HG03354 (cell line): ENCODE data around the gene IVNS1ABP.

Source experiments
- ATAC-seq: cut with Tn5 transposase; IDR thresholded peaks from one replicate; pipeline ENCODE4 v1.9.1; 2021; ENCODE audit warnings: mild to moderate bottlenecking; ENCODE audit not compliant: unreplicated experiment, poor library complexity, severe bottlenecking

Gene IVNS1ABP

DNA sequence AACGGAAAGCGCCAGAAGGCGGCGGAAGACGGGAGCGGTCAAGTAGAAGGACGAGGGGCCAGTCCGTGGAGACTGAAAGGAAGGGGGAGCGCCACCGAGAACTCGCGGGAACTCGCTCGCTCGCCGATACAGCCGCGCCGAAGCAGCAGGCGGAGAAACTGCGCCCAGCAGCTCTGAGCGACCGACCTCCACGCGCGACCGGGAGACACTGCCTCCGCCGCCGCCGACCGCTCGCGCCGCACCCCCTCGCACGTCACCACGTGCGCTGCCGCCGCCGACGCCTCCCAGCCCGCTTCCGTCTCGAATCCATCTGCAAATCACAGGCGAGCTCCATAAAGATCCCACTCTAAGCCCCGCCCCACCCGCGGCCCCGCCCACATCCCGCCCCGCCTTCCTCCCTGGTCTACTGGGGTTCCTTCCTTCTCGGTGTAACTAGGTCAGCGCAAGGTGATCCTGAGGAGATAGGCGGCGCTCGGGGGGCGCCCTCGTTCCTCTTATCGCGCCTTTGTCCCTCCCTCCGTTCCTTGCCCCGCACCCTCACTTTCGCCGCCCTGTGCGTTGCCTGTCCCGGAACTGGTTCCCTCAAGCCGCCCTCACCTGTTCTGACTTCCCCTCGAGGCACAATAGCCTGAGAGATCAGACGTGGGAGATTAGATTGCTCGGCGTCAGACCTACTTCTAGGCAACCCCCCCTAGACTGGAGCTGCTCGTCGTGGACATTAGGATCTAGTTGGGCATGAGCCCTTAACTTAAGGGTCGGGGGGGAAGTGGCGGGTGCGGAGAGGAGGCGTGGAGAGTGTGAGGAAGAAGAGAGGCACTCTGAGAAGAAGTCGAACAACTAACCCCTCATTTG is at the start of gene IVNS1ABP:
Gene IVNS1ABP (minus strand): TSS at position 210 of the 852 bp plus-strand sequence. CDS start 7,750 bp downstream, outside the sequence.
- peak; percentile 71 for ATAC-seq

DNA sequence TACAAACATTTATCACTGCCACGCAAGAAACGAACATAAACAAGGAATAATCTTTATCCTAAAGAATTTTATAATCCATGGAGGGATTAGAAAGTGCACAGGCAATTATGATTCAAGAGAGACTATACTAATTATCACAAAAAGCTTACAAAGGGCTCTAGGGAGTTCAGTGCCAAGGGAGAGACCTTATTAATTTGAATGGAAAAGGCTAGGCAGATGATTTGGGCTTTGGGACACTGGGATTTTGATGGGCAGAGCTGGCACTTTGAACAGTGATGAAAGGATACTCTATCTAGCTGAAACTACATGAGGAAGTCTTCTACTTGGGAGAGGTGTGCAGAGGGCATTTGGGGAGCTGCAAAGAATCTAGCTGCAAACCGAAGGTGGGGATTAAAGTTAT is 48.9 kb upstream of the IVNS1ABP start:
- ATAC-seq: no peak

DNA sequence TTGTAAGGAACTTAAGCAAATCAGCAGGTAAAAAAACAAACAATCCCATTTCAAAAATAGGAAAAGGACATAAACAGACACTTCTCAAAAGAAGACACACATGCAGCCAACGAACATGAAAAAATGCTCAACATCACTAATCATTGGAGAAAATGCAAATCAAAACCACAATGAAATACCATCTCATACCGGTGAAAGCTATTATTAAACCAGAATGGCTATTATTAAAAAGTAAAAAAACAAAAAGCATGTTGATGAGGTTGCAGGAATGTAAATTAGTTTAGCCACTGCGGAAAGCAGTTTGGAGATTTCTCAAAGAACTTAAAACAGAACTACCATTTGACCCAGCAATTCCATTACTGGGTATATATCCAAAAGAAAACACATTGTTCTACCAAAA is 47.5 kb upstream of the IVNS1ABP start:
- peak; percentile 71 for ATAC-seq

DNA sequence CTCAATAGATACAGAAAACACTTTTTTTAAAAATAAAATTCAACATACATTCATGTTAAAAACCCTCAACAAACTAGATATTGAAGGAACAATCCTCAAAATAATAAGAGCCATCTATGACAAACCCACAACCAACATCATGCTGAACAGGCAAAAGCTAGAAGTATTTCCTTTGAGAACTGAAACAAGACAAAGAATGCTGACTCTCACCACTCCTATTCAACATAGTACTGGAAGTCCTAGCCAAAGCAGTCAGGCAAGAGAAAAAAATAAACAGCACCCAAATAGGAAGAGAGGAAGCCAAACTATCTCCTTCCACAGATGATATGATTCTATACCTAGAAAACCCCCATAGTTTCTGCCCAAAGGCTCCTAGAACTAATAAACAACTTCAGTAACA is 46.2 kb upstream of the IVNS1ABP start:
- ATAC-seq: no peak

DNA sequence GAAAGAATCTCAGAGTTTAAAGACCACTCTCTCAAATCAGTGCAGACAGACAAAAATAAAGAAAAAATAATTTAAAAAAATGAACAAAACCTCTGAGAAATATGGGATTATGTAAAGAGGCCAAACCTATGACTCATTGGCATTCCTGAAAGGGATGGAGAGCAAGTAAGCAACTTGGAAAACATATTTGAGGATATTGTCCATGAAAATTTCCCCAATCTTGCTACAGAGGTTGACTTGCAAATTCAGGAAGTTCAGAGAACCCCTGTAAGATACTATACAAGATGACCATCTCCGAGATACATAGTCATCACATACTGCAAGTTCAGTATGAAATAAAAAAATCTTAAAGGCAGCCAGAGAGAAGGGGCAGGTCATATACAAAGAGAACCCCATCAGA is 43.7 kb upstream of the IVNS1ABP start:
- no peak for ATAC-seq

DNA sequence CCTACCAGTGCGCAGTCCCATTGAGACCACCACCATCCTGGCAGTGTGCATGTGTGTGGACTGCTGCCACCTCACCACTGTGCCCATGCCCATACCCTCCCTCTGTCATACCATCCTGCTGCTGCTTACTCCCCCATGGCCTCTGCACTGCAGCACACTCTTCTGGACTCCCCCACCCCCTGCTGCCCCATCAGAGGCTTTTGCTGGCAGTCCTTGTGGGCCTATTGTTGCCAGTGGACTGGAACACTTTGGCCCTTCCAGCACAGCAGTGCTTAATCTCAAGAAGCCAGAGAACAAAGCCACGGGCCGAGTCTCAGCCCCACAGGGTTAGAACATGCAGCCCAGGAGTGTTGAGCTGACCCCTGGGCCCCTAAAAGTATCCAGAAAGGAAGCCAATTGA is 41.9 kb upstream of the IVNS1ABP start:
- no peak for ATAC-seq

DNA sequence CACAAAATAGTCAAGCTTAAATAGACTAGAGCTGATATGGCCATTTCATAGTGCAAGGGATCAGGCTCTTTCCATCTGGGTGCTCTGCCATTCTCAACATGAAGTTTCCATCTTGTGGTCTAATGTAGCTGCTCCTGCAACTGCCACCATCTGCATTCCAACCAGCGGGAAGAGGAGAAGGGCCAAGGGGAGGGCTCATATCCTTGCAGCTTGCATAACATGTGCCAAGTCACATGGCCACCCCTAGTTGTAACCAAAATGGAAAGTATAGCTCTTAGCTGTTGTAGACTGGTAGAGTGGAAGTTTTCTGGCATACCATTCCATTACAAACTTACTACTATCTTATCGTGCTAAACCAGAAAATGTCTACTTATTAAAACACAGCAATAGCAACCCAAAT is 38.9 kb upstream of the IVNS1ABP start:
- ATAC-seq: no peak

DNA sequence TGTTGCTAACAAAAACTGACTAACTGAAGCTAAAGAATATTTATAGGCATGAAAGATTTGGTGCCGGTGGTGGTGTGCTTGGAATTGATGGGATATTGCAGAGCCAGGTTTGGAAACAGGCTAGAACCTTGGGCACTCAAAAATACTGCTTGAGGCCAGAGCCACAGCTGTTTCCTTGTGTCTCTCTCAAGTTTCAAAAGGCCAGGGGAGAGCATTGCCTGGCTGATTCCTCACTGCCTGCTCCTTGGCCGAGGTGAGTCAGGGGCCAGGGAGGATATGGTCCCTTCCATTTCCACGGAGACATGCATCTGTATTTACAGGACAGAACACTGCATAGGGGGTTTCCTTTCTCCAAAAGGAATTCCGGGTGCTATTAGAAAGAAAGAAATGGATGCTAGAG is 36.1 kb upstream of the IVNS1ABP start:
- no peak for ATAC-seq

DNA sequence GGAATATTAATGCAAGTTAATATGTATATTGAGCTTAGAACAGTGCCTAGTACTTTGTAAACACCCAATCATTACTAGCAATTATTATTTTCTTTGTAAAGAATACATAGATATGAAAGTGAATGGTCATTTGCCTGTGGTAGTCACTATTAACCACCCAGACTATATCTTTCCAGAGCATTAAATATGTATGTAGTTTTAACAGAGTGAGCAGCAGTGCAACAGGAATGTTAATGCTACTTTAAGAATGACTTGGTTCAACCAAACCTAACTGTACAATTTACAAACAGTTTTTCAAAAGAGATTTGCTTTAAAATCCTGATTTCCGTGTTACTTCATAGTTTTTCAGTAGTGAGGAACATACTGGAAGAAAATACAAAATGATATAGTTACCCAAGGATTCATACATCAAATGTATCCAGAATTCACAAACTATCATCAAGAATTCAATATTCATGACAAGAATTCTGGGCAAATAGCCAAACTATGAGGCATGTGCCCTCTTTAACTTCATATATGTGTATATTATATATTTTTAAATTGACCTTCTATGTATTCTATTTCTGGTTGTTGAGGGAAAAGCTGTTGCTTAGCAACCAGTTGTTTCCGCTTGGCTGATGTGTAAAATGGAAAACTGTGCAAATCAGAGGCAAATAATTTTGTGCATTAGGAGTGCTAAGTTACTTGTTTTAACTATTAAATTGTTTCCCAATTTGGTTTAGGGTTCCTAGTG is 34.9 kb upstream of the IVNS1ABP start:
- no peak for ATAC-seq

DNA sequence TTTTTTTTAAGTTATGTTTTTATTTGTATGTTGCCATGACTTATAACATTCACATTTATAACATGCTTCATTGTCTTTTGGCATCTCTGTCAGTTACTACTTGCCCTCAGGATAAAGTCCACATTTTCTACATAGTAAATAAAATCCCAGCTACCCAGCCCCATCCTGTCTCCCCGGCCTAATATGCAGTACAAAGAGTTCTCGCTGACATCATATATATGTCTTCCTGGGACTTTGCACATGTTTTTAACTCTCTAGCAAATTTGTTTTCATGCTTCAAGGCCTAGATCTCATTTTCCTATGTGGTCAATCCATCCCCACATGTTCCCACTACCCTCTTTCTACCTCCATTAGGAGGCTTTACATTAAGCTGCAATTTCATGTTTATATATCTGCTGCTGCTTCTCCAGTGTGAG is 33.0 kb upstream of the IVNS1ABP start:
- ATAC-seq: no peak

DNA sequence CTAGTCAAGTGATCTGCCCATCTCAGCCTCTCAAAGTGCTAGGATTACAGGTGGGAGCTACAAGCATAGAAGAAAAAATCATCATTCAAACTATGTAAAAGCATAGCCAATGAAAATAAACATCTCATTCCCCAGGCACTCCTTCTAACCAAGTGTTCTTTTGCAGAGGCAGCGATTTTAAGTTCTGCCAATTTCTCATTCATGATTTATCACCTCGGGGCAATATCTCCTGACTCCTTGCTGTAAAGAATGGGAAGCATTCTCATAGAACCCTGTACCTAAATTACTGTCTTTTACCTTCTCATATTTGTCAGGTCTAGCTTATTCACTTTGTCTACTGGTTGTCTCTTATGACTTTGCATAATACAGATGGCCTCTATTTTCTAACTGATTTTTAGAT is 32.5 kb upstream of the IVNS1ABP start:
- ATAC-seq: no peak

DNA sequence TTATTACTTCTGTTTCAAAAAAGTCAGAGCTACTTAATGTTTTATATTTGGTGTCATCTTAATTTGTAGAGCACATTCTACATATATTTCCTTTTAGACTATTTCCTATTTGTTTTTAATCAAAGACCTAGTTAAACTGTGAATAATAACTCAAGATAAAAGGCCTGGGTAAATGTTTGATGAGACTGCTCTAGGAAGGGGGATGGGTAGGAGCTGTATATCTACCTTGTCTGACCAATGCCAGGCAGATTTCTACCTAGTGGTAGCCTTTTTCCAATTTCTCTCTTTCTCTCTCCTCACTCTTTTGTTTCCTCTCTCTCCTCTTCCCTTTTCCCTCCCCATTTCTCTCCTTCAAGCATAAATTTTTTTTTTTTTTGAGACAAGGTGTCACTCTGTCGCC is 31.9 kb upstream of the IVNS1ABP start:
- no peak for ATAC-seq

DNA sequence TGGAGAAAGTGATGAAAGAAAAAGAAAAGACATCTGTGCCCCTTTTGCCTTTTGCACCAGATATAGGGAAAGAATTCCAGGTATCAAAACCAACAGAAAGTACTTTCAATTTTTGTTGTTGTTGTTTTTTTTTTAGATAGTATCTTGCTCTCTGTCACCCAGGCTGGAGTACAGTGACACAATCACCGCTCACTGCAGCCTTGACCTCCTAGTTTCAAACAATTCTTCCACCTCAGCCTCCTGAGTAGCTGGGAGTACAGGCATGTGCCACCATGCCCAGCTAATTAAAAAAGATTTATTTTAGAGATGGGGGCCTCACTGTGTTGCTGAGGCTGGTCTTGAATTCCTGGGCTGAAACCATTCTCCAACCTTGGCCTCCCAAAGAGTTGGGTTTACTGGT is 31.3 kb upstream of the IVNS1ABP start:
- no peak for ATAC-seq

DNA sequence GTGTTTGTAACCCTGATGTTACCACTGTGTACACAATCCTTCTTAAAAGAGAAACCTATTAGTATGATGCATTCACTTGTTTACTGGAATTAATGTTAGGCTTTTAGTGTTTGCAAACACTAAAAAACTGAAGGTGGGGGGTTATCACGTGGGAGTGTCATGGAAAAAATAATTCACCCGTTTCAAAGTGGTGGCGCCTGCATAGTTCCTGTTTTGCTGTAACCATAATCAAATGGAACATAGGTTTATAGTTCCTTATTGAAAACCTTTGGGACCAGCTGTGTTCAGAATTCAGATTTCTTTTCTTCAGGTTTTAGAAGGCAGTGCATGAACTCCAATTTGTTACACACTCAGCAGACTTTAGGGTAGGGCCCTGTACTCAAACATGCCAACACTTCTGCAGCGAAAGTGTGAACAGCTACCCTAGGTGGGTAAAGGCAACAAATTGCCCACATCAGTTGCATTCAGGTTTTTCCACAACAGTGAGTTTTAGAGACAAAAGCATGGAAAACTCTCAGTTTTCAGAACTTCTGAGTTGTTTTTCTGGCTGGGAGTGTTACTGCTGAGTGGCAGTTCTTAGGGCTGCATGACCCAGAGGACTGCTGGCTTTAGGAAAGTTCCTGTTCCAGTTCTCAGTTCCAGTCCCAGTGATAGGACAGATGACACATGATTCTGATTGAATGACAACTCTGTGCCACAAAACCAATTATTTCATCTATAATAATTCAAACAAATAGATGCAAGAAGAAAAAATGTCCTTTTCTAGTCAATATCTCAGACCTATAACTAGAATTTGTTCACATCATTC is 29.1 kb upstream of the IVNS1ABP start:
- peak; percentile 54 for ATAC-seq

DNA sequence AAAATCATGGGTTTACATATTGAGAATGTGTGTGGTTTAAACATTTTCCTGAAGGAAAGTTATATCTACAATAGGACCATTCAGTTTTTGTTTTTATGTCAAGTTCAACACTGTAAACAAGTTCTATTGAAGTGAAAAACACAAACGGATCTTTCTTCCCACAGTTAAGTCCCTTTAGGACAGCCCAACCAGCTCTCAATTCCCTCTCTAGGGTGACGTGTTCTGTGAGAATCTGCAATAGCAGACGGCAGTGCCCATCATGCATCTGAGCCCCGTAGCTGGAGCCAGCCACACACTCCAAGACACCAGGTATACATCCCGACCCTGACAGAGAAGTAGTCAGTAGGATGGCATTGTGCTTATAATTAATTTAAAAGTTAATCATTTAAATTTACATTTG is 26.3 kb upstream of the IVNS1ABP start:
- ATAC-seq: no peak

DNA sequence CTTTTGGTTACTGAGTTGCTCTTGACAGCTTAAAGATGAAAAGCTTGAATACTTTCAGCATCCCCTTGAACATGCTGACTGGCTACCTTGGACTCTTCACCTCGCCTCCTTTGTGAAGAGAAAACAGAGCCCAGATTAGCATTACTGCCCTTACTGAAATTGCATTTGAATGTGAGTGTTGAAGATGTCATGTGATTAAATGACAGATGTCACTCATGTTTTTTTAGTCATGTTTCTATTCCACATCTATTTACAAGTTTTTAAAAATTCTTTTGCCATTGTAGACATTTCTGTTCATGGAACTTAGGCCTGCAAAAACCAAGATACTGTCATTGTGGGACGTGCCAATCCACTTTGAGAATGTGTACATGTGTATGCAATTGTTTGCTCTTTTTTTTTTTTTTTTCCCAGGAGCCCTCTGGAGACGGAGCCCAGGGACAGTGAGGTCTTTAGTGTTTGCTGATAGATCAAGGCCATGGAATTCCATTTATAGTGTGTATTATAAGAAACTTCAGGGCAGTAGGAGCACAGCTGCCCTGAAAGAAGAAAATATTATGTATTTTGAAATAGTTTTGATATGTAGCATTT is 25.7 kb upstream of the IVNS1ABP start:
- ATAC-seq: no peak

DNA sequence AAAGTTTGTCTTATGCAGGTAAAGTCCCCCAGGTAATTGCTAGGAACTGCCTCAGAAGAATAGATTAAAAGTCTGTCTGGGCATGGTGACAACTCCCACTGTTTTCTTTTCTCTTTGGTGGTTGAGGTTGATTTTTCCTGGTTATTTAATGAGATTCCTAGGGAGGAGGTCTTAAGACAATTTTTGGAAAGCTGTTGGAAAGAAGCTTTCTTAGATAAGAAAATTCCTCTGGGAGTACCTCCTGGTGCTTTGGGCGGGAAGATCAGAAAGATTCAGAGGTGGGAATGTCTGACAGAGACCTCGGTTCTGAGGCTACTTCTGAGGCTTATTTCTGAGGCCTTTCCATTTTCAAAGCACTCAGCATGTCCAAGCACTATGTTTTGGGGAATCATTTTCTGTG is 25.0 kb upstream of the IVNS1ABP start:
- ATAC-seq: no peak

DNA sequence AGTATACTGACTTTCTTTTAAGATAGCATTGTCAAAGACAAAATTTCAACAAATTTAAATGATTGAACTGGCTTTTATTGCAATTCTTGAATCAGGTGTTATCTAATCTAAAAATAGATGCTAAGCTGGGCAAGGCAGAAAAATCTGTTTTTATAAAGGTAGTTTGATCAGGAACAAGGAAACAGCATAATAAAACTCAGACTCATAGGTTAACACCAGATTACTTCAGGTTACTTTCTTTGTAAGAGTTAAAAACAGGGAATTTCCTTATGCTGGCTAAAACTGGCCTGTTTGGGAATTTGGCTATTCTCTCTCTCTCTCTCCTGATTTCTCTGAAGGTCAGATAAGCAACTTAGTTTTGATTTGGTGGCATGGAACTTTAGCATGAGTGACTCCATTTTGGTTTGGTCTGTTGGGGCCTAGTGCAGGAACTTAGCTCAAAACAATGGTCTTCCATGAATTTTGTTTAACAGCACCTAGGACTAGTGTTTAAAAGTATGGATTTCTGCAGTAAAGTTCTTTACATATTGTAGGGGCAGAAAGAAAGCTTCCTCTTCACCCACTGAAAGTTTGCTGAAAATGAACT is 24.2 kb upstream of the IVNS1ABP start:
- ATAC-seq: no peak

DNA sequence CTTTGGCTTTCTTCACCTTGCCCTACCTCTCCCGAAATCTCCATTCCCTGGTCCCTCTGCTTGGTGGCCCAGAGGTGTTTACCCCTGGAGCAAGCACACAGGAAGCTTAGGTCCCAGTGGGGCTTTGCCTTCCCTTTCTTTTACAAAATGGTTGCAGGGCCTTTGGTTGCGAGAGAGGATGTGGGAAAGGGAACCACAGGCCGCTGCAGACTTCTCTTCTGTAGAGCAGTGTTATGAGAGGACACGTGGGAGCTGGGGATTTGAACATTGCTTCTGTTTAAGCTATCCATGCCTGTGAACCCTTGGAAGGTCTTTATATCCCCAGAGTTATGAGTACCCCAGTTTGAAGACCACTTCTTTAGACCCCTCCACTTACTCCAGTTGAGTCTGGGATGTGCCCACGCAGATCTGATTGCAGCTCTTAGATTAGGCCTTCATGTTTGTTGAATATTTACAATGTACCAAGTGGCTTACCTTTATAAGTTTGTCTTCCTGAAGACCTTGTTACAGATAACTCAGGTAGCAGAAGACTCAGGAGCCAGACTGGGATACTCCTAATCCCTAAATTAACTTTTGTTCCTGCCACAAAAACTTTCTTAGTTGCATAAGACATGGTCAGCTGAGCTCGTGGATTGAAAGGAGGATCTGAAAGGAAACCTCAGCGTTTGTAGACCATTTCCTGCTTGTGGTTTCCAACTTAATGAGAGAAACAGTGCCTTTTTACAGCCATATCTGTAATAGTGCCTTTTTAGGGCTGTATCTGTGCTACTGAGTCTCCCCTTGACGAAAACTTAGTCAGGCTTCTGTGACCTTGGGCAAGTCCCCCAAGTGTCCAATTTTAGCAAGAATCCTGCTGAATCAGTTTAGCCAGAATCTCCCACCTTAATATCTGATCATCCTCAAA is 21.9 kb upstream of the IVNS1ABP start:
- ATAC-seq: peak; percentile 98
